Measurements from ENCODE around the gene TTLL6. TPM values are rescaled to one million over a fixed set of nuclear protein-coding genes. Genes with fewer than 3 reads are reported as not detected.

TTLL6 gene
- total and polyA plus RNA-seq, 8 donors, result 0.35 to 2.4 (median 1.4) TPM

DNA sequence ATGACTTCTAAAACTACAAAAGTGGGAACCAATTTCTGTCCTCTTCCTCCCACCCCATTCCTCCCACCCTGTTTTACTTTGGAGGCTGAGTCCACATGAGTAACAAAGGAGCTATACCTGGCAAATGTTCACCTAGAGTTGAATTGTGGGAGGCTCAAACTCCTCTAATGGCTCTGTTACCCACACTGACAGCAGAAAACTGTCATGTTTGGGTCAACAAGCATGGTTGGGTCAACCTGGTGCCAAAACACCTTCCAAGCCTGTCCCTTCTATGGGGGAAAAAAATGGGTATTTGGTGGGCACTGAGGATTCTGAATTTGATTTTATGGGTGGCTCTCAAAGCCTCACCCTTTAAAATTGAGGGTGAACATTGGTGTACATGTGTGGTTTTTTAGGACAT lies 76.5 kb downstream of the TTLL6 start:
- Histone ChIP-seq H3K27ac (no peak overlapping the region), H3K27me3 (peaks cover 97 to 100% of the 10 kb centered on the region in 2 donors), H3K4me1 (no peaks in the 10 kb centered on the region), H3K4me3 (no peak overlapping the region), H3K36me3 (no peaks in the 10 kb centered on the region), H3K9me3 (no peaks in the 10 kb centered on the region)
- DNase-seq (no peak), ATAC-seq (no peak)
- TF ChIP-seq, protein P1, sequence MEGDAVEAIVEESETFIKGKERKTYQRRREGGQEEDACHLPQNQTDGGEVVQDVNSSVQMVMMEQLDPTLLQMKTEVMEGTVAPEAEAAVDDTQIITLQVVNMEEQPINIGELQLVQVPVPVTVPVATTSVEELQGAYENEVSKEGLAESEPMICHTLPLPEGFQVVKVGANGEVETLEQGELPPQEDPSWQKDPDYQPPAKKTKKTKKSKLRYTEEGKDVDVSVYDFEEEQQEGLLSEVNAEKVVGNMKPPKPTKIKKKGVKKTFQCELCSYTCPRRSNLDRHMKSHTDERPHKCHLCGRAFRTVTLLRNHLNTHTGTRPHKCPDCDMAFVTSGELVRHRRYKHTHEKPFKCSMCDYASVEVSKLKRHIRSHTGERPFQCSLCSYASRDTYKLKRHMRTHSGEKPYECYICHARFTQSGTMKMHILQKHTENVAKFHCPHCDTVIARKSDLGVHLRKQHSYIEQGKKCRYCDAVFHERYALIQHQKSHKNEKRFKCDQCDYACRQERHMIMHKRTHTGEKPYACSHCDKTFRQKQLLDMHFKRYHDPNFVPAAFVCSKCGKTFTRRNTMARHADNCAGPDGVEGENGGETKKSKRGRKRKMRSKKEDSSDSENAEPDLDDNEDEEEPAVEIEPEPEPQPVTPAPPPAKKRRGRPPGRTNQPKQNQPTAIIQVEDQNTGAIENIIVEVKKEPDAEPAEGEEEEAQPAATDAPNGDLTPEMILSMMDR (IDR thresholded peaks at IDR 0.05), result no peak
- intact Hi-C loops (cut with DNase I), result no loop called here

DNA sequence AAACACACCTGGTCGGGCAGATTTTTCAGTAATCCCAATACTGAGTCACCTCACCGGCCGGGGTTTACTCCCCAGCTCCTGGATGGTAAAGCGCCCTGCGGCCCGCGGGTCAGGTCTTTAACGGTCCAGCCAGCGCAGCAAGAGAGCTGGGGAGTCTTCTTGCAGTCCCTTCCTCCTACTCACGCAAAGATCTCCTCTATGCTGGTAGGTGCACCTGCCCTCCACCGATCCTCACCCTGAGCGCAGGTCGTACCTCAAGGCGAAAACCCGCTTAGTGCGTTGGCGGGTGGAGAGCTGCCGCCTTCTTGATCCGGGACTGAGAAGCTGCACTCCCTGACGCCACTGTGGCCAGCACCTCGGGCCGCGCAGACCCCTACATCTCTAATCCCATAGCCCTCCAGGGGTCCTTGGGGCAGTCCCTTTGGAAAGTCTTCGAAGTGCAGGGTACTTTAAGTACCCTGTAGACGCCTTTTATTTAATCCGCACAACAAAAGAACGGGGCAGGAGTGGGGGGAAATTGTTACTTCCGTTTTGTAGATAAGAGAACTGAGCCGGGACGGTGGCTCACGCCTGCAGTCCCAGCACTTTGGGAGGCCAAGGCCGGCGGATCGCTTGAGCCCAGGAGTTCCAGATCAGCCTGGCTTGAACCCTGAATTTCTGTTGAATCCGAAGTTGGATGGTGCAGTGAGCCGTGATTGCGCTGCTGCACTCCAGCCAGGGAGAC lies 78.1 kb downstream of the TTLL6 start:
- ATAC-seq, result no peak
- H3K36me3 ChIP-seq, result no peaks in the 10 kb centered on the region
- H3K27me3 ChIP-seq, result peaks cover 97 to 100% of the 10 kb centered on the region in 2 donors
- TF ChIP-seq, protein P1 (IDR thresholded peaks at IDR 0.05), result no peak
- intact Hi-C loops (cut with DNase I), result no loop called here
- no peaks in the 10 kb centered on the region for H3K9me3 ChIP-seq
- H3K4me1 ChIP-seq, result no peaks in the 10 kb centered on the region
- H3K4me3 ChIP-seq, result no peak overlapping the region
- DNase-seq, result no peak
- H3K27ac ChIP-seq, result no peak overlapping the region

DNA sequence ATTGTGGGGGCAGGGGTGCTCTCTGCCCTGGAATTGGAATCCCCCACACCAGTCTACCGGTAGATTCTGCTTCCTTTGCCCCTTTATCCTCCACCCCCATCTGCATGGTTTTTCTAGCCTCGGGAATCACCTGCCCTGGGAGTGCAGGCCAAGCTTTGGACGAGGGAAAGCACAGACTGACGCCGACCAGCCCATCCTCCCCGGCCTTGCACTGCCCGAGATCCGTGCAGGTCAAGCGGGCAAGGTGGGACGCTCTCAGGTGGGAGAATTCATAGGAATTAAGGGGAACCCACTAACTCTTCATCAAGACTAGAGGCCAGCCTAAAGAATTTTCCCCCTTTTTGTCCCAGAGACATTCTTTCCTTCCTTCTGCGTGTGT lies 78.6 kb downstream of the TTLL6 start:
- DNase-seq (no peak), ATAC-seq (no peak)
- Histone ChIP-seq H3K36me3 (no peaks in the 10 kb centered on the region), H3K9me3 (no peaks in the 10 kb centered on the region), H3K4me1 (no peaks in the 10 kb centered on the region), H3K27ac (no peak overlapping the region), H3K27me3 (peaks cover 98 to 100% of the 10 kb centered on the region in 2 donors), H3K4me3 (no peak overlapping the region)
- TF ChIP-seq, protein P1 (IDR thresholded peaks at IDR 0.05), result no peak
- intact Hi-C loops (cut with DNase I), result no loop called here

DNA sequence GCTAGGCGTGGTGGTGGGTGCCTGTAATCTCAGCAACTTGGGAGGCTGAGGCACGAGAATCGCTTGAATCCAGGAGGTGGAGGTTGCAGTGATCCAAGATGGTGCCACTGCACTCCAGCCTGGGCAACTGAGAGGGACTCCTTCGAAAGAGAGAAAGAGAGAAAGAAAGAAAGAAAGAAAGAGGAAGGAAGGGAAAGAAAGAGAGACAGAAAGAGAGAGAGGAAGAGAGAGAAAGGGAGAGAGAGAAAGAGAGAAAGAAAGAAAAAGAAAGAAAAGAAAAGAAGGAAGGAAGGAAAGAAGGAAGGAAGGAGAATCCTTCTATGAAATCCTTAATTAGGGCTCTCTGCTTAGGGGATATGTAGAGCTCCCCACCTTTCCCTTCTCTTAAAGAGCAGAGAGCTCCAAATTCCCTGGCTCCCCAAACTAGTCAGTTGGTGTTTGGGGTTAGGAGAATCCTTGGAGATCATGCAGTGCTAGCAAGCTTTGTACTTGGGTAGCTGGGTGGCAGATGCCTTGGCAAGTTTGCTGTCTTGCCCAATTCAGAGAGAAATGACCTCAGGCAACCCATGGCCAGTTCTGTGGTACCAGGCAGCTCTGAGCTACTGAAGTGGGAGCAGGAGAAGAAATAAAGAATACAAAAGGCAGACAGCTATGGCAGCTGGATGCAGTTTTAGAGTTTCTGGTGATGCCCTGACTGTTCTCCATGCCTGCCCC lies 79.5 kb downstream of the TTLL6 start:
- no peak for ATAC-seq
- TF ChIP-seq, protein P1 (IDR thresholded peaks at IDR 0.05), result no peak
- H3K27ac ChIP-seq, result no peak overlapping the region
- no peaks in the 10 kb centered on the region for H3K9me3 ChIP-seq
- peaks cover 98 to 100% of the 10 kb centered on the region in 2 donors for H3K27me3 ChIP-seq
- intact Hi-C loops (cut with DNase I), result no loop called here
- H3K4me1 ChIP-seq, result no peaks in the 10 kb centered on the region
- DNase-seq, result no peak
- no peak overlapping the region for H3K4me3 ChIP-seq
- H3K36me3 ChIP-seq, result no peaks in the 10 kb centered on the region

DNA sequence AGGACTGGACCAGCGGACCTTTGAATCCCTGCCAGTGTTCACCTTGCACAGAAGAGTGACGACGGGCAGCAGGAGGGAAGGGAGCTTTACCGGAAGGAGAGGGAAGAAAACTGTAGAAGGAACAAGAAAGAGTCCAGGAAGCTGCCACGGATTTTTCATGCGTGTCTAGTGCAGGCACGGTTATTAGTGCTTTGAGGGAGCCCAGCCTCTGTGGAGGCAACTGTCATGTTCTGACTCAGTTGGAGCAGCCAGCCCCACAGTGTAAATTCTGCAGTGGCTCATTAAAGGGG lies 82.0 kb downstream of the TTLL6 start:
- DNase-seq (no peak), ATAC-seq (no peak)
- TF ChIP-seq, protein P1 (IDR thresholded peaks at IDR 0.05), result no peak
- intact Hi-C loops (cut with DNase I), result no loop called here
- Histone ChIP-seq H3K36me3 (no peaks in the 10 kb centered on the region), H3K4me1 (no peaks in the 10 kb centered on the region), H3K27ac (no peak overlapping the region), H3K4me3 (no peak overlapping the region), H3K27me3 (peaks cover 98 to 100% of the 10 kb centered on the region in 2 donors), H3K9me3 (no peaks in the 10 kb centered on the region)

Data from left lung (tissue), 10 donors.